GM12872 (cell line): Measurements from ENCODE around the gene ZNF30.

Experiments used
- TF ChIP-seq, protein P1 (sequence below): IDR thresholded peaks from 3 replicates; pipeline ENCODE4 v1.5.1; 2011; ENCODE audit warnings: low read depth, mild to moderate bottlenecking, low read length, moderate library complexity; ENCODE audit not compliant: insufficient read depth

Gene ZNF30

DNA sequence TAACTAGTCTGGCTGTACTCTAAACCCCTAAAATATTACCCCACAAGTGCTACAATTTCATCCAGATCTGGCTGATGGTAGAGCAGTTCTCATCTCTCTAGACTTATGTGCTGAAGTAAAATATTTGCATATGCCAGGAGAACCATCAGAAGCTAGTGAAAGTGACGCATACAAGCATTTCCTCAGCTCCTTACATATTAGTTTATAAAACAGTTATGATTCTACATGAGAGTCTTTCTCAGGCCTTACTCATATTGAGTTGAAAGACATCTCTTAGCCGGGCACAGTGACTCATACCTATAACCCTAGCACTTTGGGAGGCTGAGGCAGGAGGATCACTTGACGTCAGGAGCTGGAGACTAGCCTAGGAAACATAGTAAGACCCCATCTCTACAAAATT is 15.9 kb upstream of the ZNF30 start:
- TF ChIP-seq, protein P1, sequence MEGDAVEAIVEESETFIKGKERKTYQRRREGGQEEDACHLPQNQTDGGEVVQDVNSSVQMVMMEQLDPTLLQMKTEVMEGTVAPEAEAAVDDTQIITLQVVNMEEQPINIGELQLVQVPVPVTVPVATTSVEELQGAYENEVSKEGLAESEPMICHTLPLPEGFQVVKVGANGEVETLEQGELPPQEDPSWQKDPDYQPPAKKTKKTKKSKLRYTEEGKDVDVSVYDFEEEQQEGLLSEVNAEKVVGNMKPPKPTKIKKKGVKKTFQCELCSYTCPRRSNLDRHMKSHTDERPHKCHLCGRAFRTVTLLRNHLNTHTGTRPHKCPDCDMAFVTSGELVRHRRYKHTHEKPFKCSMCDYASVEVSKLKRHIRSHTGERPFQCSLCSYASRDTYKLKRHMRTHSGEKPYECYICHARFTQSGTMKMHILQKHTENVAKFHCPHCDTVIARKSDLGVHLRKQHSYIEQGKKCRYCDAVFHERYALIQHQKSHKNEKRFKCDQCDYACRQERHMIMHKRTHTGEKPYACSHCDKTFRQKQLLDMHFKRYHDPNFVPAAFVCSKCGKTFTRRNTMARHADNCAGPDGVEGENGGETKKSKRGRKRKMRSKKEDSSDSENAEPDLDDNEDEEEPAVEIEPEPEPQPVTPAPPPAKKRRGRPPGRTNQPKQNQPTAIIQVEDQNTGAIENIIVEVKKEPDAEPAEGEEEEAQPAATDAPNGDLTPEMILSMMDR = no peak

DNA sequence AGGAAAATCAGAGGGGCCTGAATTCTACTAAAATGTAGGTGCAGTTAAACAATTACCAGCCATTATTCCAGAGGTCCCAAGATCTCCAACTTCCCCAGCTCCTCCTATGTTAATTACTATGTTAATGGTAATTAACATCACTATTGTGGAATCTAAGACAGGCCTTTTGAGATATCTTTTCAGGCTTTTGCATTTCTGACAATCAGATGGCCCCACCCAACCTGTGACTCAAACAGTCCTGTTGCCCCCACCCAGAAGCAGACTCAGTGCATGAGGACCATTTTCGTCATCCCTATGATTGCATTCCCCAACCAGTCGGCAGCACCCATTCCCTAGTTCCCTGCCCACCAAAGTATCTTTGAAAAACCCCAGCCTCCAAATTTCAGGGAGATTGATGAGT is 8.5 kb upstream of the ZNF30 start:
- TF ChIP-seq, protein P1 = no peak

DNA sequence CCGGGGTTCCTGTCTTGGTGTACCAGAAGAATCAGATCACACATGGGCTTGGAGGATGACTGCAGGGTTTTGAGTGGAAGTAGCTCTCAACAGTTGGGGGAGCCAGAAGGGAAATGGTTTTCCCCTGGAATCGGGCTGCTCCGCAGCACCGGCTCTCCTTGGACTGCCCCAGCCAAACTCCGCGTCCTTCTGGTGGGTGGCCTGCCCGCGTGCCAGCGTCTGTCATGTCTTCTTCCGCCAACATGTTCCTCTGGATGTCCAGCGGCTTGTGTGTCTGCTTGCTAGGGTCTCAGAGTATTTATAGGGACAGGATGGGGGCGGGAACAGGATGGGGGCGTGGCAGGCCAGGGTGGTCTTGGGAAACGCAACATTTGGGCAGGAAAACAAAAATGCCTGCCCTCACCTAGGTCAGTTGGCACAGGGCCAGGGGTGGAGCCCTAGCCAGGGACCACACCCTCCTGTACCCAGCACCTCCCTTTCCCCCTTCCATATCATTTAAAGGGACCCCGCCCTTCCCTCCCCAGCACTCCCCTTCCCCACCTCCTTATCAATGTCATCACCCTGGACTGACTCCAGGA is 1.3 kb upstream of the ZNF30 start:
- TF ChIP-seq, protein P1 = no peak

DNA sequence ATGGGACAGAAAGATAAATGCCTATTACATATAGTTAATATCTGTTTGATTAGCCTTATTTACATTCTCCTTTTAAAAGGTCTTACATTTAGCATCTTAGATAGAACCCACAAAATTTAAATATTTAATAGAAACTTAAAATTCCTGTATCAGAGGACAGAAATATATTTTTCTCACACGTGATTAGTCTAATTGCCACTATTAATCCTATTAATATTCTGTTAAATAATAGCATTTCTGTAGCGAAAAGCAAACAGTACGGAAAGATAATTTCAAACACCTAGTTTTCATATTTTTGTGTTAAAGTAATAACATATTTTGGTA is 380 bp upstream of the ZNF30 start:
- TF ChIP-seq, protein P1 = no peak

DNA sequence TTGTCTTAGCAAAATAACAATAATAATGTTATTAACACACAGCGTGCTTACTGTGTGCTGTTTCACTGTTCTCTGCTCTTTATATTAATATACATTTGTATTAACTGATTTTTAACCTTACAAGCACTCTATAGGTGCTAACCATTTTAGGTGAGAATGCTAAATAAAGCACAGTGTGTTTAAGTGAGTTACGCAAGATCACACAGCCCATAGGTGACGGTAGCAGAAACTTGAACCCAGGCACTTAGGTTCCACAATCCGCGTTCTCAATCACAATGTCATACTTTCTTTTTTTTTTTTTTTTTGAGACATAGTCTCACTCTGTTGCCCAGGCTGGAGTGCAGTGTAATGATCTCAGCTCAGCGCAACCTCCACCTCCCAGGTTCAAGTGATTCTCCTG is 5.8 kb downstream of the ZNF30 start:
- TF ChIP-seq, protein P1 = no peak

DNA sequence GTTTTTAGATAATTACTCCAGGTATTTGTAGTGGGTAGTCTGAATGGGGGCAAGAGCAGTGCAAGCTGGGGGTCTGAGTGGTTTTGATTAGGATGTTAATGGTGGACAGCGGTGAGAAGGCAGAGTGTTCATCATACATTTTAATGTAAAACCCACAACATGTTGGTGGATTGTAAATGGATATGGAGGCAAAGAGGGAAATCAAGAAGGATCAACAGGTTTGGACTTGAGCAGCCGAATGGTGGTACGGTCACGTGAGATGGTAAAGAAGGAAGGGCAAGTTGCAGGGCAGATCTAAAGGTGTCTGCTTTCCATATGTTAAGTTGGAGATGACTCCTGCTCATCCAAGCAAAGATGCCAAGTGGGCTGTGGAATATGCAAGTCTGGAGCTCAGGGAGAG is 9.5 kb downstream of the ZNF30 start:
- TF ChIP-seq, protein P1 = no peak

DNA sequence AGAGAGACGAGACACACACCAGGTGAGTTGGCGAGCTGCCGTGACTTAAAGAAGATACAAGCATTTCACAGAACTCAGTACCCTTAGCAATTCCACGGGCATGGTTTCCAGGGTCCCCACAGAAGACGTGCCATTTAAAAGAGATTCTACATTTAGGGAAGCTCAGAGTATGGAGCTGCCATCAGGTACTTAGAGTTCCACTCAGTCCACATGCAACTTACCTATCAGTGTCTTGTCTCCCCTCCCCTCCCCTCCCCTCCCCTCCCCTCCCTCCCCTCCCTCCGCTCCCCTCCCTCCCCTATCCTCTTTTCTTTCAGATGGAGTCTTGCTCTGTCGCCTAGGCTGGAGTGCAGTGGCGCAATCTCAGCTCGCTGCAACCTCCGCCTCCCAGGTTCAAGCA is 12.2 kb downstream of the ZNF30 start:
- TF ChIP-seq, protein P1 = no peak
